Right hindlimb (tissue), 1 donor: Measurements from ENCODE around the gene OSGIN1.

Experiments used
- DNase-seq: peaks from one replicate; pipeline ENCODE4 v3.0.0-alpha.2; 2018

OSGIN1 gene

DNA sequence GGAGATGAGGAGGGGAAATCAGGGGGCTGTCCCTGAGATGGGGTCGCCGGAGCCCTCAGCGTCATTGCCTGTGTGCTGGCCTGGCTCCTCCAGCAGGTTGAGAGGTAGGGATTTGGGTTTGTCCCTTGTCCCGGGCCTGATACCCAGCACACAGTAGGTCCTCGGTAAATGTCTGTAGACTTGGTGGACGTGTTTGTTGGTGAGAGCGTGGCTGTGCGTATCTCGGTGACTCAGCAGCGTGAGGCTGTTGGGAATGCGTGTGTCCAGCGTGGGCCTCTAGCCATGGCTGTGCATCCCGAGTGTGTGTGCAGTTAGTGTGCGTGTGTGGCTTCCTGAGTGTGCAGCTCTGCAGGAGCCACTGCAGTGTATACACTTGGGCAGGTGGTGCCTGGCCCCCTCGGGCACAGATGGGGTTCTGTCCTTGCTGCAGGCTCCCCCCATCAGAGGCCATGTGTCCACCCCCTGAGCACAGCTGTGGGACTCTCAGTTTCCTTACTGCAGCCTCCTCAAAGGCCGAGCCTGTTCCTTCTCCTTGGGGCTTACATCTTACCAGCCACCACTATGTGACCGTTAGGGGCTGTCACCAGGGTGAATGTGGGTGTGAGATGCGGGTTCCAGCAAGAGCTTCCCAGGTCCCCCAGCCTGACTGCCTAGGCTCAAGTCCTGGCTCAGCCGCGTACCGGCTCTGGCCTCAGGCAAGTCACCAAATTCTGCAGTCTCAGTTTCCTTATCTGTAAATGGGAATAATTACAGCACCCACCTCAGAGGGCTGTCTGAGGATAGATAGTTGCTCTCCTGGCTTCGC, 20.7 kb downstream of the OSGIN1 start:
- no peak for DNase-seq

DNA sequence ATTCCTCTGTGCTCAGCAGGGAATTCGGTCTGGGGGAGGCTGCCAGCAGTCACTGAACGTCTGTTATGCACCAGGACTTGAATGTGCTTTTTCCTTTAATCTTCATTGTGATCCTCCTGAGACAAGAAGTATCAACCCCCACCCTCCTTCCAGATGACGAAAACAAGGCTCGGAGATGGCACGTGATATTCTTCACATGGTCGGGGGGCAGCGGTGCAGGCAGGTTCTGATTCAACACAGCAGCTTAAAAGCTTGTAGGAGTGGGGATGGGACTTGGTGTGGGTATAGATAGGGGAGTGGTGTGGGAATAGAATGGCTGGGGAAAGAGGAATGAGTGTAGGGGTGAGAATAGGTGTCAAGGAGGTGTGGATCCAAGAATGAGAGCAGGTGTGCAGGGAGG, 21.4 kb downstream of the OSGIN1 start:
- DNase-seq: no peak

GRCh38 chr16:83975590-83976260, 22.7 kb downstream of the OSGIN1 start:
- DNase-seq: no peak

GRCh38 chr16:83977056-83977815, 24.2 kb downstream of the OSGIN1 start:
- no peak for DNase-seq

- no peak for DNase-seq
These were observed 25.4 kb downstream of the OSGIN1 start for GRCh38 chr16:83978401-83978904.

DNA sequence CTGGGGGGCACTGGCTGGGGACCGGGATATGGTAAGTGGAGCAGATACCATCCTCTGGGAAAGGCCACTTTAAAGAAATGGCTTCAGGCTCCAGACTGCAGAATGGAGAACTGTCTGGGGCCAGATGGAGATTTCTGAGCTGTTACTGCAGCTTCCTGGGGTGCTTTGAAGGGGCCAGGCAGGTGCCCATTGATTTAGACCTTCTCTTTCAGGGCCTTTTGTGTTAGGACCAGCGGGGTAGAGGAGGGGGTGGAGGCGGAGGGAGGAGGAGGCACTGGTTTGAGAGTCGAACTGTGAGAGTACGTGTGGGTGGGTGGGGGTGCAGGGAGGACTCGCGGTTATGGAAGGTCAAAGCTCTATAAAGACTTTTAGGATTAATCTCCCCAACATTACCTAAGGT, 26.4 kb downstream of the OSGIN1 start:
- DNase-seq: no peak

GRCh38 chr16:83980794-83981193, 27.8 kb downstream of the OSGIN1 start:
- no peak for DNase-seq

DNA sequence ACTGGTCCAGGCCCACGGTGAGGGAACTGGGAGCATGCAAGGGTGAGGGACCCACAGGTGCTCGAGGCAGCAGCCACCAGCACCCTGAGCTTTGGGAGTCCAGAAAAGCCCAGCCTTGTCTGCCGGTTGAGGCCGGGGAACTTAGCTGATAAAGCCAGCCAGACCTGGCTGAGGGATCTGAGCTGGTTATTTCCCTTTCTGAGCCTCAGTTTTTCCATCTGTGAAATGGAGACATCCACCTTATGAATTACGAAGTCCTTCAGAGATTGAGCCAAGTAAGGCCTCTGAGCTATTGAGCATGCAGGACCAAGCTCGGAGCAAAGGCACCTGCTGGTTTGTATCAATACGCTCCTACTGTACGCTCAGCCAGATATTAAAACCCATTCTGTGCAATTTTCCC, 28.8 kb downstream of the OSGIN1 start:
- no peak for DNase-seq

GRCh38 chr16:83983491-83983890, 30.5 kb downstream of the OSGIN1 start:
- no peak for DNase-seq

- no peak for DNase-seq
These were observed 36.3 kb downstream of the OSGIN1 start for GRCh38 chr16:83989300-83989699.

DNA sequence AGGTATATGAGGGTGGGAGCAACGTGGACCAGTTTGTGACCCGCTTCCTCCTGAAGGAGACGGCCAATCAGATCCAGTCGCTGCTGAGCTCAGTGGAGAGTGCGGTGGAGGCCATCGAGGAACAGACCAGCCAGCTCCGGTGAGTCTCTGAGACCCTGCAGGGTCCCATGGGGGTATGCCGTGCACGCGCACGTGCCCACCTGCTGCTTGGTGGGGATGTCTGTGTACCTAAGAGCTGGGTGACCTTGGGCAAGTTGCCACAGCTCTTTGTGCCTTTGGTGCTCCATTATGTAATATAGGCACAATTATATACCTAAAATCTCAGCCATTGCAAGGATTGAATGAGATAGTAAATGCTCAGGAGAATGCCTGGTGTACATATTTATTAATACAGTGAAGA, 37.5 kb downstream of the OSGIN1 start:
- no peak for DNase-seq

DNA sequence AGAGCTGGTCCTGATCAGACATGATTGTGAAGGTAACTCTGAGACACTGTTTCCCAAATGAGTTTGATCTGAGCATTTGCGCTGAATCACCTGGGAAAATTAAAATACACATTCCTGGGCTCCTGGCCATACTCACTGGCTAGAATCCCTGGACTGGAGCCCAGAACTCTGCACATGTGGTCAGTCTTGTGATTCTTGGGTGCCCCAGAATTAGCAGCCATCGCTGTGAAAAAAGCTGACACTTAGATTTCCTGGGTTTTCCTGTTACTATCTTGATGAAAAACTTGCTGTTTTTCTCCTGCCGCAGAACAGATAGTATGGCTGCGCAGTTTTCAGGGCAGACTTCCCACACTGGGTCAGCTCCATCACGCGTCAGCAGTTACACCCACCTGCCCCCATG, 39.6 kb downstream of the OSGIN1 start:
- DNase-seq: no peak

DNA sequence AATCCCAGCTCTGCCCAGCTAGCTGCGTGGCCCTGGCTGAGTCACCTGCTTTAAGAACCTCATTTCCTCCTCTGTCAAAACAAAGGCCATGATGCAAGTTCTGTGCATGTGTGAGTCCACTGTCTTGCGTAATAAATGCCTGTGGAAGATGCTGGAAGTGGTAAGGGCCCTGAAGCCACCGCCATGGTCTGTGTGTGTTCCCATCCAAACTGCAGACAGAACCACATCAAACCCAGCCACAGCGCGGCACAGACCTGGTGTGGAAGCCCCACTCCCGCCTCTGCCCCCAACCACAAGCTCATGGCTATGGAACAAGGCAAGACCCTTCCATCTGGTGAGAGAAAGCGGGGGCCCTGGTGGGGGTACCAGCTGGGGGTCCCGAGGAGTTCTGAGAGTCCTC, 41.0 kb downstream of the OSGIN1 start:
- no peak for DNase-seq

- no peak for DNase-seq
These were observed 41.7 kb downstream of the OSGIN1 start for GRCh38 chr16:83994703-83995102.

DNA sequence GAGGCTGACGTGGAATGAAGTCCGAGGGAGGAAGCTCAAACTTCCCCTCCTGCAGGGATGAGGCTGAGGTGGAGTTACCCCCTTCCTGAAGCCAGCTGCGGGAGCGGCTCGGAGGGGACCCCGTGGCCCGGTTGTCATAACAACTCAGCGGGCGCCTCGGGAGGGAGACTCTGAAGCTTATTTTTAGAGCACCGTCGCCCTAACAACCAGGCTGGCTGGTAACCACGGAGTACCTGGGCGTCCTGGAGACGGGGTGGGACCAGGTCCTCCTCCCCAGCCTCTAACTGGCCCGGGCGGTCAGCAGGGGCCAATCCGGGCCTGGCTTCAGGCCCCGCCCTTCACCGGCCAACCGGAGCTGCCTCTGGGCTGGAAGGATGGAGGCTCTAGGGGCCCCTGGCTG, 42.7 kb downstream of the OSGIN1 start:
- DNase-seq: no peak

- no peak for DNase-seq
These were observed 43.6 kb downstream of the OSGIN1 start for GRCh38 chr16:83996481-83997252.

- DNase-seq: no peak
These were observed 45.1 kb downstream of the OSGIN1 start for GRCh38 chr16:83998091-83998490.

GRCh38 chr16:84000989-84001642, 48.1 kb downstream of the OSGIN1 start:
- no peak for DNase-seq

GRCh38 chr16:84001726-84002125, 48.7 kb downstream of the OSGIN1 start:
- no peak for DNase-seq

- no peak for DNase-seq
These were observed 50.0 kb downstream of the OSGIN1 start for GRCh38 chr16:84003038-84003437.

DNA sequence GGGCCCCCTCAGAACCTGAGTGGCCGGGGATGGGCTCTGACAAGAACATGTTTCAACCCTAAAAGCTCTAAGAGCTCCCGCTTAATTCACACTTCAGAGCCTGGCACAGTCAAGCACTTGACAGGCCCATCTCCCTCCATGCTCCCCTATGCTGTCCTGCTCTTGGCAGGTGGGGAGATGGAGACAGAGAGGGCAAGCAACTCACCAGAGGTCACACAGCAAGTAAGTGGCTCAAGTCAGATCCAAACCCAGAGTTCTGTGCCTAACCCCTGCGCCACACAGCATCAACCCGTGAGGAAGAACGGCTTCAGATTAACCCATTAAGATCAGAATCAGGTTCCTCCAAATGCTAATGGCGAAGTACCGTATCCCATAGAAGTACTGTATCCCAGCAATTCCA, 51.4 kb downstream of the OSGIN1 start:
- no peak for DNase-seq

DNA sequence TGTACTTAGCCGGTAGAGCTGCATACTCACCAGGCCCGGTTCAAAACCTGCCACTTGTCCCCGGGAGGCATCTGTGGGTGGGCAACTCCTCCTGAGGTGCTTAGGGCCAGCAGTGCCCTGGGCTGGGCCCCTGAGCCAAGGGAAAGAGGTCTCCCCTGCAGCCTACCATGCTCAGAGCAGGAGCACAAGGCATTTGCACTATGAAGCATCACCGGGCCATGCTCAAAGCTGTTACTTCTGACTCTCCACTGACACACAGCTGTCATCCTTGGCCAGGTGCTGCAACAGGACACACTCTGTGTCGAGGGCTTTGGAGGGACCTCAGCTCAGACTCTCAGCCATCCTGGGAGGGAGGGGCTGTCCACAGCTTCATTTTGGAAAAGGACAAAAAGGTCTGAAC, 52.4 kb downstream of the OSGIN1 start:
- DNase-seq: no peak
